Ramos (cell line): Measurements from ENCODE around the gene PGGHG.
"Not testable (repeated sequence)": the region's sequence is repeated elsewhere in the genome, so short reads cannot be mapped to it uniquely, and the experiment has no call there.

Source experiments
- in situ Hi-C: fragments of 300-500 bp; cut with MboI; formaldehyde crosslinking; loops from one replicate; pipeline ENCODE4 v1.14.3; 2022; ENCODE audit warnings: low sequenced_read_pairs; ENCODE audit not compliant: unreplicated experiment

PGGHG gene

DNA sequence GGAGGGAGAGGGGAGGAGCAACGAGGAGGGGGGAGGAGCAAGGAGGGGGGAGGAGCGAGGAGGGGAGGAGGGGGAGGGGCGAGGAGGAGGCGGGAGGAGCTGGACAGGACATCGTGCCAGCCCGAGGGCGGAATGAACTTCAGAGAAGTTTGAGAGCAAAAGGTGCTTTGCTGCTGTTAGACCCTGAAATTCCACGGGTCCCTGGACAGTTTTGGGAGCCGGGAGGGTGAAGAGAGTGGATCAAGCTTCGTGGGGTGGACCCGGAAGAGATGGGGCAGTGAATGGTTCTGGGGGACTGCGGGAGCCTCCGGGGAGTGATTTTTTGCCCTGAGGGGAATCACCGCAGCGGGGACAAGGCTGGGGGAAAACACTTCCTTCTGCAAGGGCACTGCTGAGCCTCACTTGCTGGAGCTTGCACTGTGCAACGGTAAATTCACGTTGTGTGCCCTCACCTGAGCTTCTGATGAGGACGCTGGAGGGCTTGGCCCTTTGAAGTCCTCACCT lies 21.4 kb upstream of the PGGHG start:
- in situ Hi-C loops = no loop called here

DNA sequence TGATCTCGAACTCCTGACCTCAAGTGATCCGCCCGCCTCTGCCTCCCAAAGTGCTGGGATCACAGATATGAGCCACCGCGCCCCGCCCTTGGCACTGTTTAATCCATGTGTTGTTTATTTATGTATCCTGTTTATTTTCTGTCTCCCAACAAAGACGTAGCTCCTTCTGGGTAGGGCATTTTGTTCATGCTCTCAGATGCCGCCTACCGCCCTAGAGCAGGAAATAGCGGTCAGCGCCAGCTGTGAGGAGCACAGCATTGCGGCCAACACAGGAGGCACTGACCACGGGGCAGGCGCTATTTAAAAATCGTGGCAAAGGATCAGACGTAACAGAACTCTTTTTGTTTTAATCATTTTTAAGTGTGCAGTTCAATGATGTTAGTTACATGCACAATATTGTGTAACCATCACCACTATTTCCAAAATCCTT lies 20.2 kb upstream of the PGGHG start:
- in situ Hi-C loops = not testable (repeated sequence)

- in situ Hi-C loops = no loop called here
Measured at GRCh38 chr11:269146-269890, 19.6 kb upstream of the PGGHG start.

DNA sequence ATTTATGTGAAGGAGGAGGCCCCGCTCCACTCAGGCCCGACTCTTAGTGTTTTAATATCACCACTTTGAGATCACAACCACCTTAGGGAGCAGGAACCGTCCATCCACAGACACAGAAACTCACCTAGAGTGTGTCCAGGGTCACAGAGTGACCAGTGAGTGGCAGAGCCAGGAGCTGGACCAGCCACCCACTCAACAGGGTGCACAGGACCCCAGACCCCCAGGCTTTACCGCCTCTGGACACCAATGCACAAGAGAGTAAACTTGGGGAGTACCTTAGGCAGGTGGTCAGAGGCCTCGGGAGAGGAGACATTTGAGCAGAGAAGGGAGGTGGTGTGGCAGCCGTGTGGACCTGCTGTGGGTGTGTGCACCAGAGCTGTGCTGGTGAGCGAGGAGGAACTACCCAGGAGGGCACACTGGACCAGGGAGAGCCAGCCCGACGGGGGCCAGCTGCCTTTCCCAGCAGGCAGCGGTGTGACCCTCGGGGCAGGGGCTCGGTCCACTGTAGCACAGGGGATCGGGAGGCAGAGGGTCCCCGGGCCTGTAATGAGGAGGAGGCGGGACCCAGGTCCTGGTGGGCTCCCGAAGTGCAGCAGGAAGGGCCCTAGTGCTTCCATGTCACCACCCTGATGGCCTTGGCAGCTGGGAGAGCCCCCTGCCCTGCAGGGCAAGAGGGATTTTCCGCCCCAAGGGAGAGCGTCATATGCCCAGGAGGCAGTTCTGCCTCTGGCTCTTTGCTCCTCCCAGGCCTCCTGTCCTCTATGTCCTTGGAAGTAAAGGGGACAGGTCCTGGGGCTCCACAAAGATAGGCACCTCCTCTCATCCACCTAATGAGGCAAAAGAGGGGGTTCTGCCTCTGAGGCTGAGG lies 18.2 kb upstream of the PGGHG start:
- in situ Hi-C loops = no loop called here

- in situ Hi-C loops = no loop called here
Measured at GRCh38 chr11:271319-271715, 17.6 kb upstream of the PGGHG start.

- in situ Hi-C loops = no loop called here
Measured at GRCh38 chr11:272195-272930, 16.6 kb upstream of the PGGHG start.

- in situ Hi-C loops = no loop called here
Measured at GRCh38 chr11:272931-273198, 16.1 kb upstream of the PGGHG start.

DNA sequence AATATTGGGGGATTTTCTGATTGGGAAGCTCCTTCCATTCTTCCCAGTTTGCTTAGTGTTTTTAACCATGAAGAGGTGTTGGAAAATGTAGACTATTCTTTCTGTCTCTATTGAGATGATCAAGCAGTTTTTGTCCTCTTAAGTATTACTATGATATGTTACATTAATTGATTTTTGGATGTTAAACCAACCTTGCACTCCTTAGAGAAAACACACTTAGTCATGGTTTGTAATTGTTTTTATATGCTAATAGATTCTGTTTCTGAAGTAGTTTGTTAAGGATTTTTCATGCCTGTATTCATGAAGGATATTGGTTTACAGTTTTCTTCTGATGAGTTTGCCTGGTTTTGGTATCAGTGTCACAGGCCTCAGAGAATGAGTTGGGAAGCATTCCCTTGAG lies 12.7 kb upstream of the PGGHG start:
- in situ Hi-C loops = no loop called here

DNA sequence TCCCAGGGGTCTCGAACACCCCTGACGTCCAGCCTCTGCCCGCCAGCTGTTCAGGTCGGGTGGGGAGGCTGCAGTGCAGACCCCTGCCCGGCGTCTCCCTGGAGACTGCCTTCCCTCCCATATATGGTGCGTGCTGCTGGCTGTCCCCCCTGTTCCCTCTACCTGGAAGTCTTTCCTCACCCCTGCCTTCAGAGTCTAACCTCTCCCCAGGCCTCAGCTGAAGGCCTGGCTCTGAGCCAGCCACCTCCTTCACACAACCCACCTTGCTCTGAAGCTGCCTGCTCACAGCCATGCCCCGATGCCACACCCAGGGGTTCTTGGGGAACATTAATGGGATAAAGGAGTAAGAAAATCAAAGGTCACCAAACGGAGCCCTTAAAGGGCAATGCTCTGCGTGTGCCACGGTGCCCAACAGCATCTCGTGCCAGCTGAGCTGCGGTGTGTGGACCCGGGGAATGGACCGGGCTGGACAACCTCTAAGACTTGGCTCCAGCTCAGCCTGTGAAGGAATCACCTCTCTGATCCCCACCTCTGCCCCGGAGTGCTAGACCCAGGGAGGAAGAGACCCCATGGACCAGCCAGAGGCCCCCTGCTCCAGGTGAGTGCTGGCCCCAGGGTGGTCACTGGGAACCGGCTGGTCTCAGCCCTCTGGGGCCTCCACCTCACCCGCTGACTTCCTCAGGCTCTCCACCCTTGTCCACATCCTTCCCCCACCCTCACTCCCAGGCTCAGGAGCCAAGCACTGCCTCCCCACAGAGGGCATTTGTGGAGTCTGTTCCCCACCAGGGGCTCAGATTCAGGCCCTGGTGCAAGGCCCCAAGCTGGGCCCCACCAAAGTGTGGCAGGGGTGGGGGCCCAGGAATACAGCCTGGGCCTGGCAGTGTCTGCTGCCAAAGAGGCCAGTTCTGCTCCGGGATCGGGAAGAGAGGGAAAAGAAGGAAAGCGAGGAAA lies 10.7 kb upstream of the PGGHG start, which contains the start of gene NLRP6:
Gene NLRP6 (plus strand): TSS at position 407 of the 951 bp plus-strand sequence. CDS start 163 bp downstream, at position 570.
- in situ Hi-C loops = no loop called here

- in situ Hi-C loops = no loop called here
Measured at GRCh38 chr11:279040-279965, 9.6 kb upstream of the PGGHG start.

- in situ Hi-C loops = no loop called here
Measured at GRCh38 chr11:279966-280705, 8.8 kb upstream of the PGGHG start.

GRCh38 chr11:280706-281485 lies 8.0 kb upstream of the PGGHG start:
- in situ Hi-C loops = no loop called here

- in situ Hi-C loops = no loop called here
Measured at GRCh38 chr11:281486-282161, 7.3 kb upstream of the PGGHG start.

DNA sequence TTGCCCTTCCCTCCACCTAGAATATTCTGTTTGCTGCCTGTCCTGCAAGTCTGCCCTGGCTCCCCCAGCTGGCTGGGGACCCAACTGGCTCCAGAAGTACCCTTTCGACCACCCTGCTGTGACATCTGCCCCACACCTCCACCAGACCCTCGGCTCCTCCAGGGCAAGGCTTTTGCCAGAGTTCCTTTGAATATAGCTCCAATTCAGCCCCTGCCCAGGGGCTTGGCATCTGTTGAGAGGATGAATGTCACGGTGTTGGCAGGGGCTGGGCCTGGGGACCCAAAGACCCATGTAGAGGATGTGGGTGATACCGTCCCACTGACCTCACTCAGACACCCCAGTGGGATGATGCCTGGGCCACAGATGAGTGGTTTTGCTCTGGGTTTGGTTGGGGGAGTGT lies 6.8 kb upstream of the PGGHG start:
- in situ Hi-C loops = no loop called here

DNA sequence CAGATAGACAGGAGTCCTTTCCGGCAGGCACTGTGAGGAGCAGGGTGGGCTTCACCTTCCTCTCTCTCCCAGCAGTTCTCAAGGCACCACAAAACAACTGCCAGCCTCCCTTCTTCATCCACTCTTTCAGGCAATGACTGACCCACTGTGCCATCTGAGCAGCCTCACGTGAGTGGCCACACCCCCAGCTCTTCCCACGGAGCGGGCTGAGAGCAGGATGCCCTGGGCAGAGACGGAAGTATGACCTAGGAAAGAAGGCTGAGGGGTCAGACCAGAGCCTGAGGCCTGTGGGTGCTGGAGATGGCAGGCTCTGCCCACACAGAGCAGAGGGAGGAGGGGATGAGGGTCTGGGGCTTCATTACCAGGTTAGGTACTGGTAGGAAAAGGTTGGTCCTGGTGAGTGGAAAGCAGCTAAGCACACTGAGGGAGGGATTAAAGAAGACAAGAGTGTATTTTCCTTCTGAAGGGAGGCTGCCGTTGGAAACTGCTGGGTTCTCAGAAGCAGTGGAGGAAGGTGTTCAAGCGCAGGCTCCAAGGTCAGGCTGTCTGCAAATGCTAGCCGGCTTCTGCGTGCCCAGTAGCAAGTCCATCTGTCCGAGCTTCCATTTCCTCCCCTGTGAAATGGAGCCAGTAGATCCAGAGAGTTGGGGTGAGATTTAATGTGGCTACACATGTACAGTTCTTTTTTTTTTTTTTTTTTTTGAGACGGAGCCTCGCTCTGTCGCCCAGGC lies 6.1 kb upstream of the PGGHG start:
- in situ Hi-C loops = no loop called here
